GM18873 (cell line): ENCODE measurements around the gene AKAP13.

Experiments used
- ATAC-seq: cut with Tn5 transposase; IDR thresholded peaks from one replicate; pipeline ENCODE4 v1.9.1; 2021; ENCODE audit warnings: mild to moderate bottlenecking, moderate library complexity, moderate number of reproducible peaks; ENCODE audit not compliant: unreplicated experiment, low FRiP score

The AKAP13 gene

DNA sequence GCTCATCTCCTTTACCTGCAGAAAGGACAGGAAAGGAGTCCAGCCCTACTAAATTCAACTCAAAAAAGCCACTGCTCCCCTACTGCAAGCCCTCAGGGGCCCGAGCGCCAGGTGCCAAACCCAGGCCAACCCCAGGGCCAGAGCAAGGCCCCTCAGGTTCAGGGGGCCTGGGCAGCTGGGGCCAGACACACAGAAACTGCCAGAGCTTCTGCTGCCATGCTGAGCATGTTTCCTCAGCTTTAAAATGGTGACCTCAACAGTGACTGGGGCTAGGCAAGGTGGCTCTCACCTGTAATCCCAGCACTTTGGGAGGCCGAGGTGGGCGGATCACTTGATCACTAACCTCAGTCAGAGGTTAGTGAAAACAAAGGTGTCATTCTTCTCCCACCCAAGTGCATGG, 375.5 kb downstream of the AKAP13 start:
- ATAC-seq, result no peak

DNA sequence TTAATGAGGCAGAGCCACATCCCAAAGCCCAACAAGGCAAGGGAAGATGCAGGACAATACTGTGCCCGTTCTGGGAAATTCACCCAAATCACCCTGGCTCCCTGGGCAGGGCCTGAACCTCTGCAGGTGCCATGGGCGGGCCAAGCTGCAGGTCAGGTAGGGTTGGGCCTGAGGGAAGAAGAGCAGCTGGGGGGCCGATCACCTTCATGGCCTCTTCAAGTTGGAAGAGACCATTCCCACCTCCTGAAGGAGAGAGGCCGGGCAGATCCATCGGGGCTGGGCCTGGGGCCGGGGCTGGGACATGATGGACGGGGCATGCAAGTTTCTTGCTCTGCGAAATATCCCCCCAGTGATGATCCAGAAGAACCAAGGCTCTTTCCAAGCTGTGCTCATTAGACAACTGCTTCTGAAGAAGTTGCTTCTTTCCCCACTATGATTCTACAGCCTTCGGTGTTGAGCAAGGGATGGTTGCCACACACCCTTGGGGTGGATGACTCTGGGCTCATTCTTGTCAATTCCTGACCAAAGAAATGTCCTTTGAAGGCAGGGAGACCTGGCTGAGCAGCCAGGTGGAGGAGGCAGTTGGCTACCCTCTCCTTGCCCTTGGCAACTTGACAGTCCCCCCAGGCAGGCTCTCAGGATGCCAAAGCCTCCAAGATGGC, 376.1 kb downstream of the AKAP13 start:
- no peak for ATAC-seq

DNA sequence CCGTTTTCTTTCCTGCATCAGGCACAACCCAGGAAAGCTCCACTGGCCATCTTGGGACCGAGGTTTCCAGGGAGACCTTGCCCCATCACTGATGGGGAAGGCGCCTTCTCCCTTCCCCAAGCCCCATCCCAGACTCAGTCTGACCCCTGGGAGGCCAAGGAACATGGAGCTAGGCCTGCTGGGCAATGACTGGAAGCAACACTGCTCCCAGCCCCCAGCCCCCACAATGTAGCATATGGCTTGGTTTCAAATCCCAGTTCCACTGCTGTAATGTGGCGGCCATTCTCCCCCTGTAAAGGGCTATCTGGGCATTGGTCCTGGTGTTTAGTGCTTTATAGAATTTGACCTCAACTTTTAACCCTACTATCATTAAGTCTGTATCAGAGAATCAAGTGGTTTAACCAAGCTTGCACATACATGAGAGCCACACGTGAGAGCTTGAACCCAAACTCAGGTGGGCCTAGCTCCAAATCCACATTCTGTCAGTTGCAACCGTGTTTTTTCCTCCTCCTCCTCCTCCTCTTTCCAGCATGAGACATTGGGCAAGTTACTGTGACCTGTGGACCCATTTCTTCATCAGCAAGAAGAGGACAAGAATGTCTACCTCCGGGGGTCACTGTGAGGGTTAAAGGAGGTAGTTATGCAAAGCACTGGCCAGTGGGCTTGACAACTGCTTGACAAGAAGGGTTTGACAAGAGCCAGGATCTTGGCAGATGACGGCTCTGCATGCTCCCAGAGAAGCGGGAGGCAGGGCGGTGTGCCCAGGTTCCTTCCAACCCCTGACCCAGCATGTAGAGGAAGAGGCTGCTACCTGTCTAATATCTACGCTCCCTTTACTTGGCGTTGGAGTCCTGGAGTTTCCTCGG, 376.9 kb downstream of the AKAP13 start:
- ATAC-seq, result no peak

DNA sequence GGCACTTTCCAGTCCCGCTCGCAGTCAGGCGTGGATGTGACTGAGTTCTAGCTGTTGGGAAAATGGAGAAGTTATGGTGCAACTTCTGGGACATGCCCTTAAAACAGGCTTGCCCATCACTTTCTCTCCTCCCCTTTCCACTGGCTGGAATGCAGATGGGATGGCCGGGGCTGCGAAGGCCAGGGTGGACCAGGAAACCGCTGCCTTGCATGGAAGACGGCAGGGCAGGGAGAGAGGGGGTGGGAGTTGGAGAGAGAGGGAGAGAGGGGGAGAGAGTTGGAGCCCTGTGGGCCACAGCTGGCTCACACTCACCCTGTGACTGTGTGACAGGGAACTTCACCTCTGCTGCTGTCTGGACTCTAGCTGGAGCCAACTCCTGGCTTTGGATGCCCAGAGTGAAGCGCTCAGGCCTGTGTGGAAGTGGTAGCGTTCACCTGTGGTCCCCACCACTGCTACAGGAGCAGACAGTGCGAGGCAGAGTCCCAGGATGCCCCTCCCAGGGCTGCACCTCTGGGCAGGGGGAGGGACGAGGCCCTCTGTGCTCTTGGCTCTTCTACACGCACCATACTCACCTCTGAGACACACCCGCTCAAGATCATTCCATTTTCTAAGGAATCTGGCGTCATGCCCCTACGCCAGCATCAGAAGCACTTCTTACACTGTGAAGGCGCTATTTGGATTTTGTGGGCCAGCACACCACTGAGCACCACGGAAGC, 377.7 kb downstream of the AKAP13 start:
- ATAC-seq, result no peak

DNA sequence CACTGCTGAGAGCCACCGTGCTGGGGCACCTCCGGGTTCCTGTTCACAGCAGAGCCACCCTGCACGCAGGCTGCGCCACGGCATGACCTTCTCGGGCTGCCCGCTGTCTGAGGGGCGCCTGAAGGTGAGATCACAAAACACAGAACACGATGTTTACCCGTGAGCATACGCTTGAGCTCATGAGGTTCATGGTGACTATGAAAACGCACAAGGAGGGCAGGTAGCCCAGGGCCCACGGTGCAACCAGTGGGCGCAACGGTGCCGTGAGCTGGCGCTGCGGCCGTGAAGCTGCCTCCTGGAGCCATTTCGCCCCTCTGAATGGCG, 378.2 kb downstream of the AKAP13 start:
- ATAC-seq, result no peak

DNA sequence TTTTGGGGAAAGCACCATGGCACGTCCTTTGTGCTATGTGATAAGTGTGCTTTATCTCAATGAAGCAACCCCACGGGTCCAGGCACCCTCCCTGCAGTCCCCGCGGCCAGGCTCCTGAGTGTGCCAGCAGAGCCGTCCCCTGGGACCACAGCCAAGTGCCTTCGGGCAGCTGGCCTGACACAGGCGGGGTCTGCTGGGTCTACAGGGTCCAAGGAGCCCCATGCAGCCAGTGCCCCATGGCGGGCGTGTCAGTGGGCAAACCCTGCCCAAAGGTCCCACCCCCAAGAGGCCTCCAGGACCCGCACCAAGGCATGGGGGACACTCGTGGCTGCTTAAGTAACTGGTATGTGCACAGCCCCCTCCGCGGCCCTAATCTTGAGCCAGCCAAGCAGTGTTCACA, 379.0 kb downstream of the AKAP13 start:
- ATAC-seq, result no peak

DNA sequence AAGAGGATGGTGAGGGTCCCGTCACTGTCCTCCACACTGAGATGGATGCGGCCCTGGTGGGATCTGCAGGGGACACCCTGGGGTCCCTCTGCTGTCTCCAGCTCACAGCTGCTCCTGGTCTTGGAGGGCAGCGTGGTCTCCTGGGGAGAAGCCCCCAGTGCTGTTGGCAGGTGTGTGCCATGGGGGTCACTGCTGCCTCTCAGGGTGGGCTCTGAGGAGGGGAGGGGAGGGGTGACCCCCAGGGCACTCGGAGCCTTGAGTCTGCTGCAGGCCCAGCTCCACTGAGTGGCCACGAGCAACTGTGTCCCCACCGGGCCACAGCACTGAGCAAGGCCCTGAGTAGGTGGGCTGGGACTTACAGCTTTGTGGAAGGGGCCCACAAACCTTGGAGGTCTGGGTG, 379.6 kb downstream of the AKAP13 start:
- no peak for ATAC-seq

DNA sequence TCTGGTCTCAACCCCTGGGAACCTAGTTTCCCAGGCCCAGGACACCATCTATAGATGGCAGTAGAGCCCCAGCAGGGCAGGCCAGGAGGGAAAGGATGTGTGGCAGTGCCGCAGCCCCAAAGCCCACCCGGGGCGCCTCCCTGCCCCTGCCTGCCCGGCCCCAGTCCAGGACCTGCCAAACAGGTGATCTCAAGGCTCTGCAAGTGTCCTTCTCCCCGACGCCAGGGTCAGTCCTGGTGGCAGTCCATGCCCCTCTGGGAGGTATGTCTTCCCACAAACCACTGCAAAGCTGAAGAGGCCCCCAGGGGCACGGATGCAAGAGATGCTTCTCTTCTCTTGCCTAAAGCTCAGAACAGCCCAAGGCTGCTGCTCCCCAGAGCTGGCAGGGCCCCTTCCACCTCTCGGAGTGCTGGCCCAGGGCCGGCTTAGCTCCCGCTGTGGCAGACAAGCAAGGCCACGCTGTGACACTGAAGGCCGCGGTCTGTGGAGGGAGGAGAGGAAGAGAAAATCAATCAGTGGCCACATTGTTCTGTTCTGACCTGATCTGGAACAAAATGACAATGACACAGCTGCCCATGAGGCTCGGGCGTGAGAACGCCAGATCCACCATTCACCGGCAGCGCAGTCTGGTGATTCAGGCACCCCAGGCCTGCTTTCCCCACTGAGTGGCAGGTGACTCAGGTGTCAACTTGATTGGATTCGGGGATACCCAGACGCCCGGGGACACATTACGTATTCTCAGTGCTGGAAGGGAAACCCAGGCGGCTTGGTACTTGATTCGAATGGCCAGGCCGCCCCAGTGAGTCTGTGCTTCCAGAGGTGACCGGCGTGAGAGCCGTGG, 380.3 kb downstream of the AKAP13 start:
- ATAC-seq, result no peak

DNA sequence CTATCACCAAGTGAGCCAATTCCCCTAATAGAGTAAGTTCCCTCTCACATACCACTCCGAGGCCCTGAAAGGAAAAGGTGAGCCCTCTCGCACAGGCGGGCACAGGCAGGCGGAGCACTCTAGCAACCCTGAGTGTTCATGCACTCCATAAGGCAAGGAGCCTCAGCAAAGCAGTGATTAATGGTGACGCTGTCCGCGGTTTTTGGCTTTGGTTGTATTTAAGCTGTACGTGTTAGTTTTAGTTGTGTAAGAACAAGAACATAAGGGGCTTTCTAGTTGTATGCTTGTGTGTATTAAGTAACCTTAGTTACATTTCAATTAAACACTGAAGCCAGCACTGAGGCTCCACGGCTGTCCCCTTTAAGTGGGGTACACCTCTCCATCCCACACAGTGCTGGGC, 381.2 kb downstream of the AKAP13 start:
- ATAC-seq, result no peak

DNA sequence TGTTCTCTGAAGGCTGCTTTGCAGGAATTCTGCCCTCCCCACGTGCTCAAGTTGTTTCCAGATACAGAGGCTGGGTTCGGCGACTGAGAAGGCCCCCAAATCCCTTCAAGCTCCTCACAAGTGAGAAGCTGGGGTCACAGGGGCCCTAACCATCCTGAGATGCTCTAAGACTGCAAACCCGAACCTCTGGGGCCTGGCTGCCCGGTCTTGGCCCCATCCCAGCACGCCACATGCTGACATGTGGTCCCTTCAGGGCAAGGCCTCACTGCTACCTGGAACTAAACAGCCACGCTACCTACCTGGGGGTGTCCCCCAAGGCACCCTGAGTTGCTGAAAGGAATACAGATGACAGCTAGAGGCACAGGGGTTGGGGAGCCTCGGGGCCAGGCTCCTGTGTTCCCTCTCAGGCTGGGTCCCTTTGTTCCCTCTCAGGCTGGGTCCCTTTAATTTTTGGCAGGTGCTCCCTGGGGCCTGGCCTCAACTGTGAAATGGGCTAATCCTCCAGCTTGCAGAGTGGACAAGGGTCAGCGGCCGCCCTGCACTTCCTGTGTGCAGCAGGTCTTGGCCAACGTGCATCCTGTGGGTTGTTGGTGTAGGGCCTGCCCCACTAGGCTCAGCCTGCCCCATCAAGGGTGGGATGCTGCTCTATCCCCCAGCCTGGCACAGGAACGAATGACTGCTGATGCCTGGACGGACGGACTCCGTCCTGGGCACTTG, 381.8 kb downstream of the AKAP13 start:
- ATAC-seq, result no peak

DNA sequence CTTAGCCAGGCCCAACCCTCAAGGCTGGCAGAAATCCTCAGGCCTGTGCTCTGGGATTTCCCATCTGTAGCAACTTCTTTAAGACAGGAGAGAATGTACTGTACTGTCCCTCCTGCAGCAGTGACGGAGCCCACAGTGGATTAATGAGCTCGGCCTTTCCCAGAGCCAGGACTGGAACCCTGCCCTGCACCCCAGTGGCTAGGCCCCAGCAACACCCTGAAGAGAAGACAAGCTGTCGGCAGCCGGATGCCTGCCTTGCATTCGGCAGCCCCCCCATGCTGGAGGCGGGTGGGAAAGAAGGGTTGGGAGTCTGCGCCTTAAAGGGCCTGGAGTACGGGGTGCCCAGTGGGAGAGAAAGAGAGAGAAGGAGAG, 382.3 kb downstream of the AKAP13 start:
- ATAC-seq, result no peak

DNA sequence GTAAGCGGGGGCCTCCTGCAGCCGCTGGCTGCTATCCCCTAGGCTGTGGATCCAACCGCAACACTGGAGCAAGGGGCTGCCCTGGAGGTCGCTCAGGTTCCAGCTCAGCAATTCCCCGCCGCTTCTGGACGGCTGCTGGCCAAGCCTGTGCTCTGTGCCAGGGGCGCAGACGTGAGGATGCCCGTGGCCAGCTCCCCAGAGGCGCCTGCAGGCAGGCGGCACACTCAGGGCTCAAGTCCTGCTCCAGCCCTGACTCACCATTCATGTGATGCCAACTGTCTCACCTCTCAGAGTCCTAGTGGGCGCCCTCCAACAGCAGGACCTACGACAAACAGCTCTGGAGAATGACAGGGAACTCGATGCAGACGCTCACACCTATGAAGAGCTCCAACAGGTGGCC, 382.8 kb downstream of the AKAP13 start:
- no peak for ATAC-seq

DNA sequence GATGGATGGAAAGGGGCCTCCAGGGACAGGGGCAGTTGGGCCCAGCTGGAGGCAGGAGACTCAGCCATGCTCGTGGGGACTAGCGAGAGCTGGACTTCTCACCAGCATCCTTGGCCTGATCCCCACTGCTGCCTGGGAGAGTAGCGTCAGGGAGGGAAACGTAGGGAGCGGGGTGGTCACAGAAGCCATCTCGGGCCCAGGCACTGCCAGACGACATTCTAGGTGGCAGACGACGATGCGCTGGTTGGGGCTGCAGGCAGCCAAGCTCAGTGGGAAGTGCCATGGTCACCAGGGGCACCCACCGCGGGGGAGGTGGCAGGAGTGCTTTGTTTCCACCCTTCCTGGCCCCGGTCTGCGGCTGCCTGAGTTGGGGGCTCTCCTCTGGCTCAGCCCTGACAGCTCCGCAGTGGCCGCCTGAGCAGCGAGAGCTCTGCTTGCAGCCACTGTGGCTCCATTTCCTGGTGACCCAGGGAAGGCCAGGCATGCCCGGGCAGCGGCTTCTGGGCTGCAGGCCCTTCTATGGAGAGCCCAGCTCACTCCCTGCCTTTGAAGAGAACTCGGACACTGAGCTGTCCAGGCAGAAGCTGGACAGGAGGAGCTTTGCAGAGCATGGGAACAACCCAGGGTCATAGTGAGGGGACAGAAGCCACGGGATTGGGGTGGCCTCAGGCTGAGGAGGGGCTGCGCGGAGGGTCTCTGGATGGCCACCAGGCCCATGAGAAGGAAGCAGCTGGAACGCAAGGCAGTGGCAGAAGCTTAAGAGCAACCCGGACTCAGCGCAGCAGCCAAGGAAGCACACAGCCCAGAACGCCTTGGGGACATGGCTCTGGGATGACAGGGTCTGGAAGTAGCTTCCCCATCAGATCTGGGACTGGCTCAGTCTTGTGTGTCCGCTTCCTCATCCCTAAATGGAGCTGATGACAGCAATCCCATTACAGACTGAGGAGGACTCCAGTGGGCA, 383.6 kb downstream of the AKAP13 start:
- ATAC-seq, result no peak

DNA sequence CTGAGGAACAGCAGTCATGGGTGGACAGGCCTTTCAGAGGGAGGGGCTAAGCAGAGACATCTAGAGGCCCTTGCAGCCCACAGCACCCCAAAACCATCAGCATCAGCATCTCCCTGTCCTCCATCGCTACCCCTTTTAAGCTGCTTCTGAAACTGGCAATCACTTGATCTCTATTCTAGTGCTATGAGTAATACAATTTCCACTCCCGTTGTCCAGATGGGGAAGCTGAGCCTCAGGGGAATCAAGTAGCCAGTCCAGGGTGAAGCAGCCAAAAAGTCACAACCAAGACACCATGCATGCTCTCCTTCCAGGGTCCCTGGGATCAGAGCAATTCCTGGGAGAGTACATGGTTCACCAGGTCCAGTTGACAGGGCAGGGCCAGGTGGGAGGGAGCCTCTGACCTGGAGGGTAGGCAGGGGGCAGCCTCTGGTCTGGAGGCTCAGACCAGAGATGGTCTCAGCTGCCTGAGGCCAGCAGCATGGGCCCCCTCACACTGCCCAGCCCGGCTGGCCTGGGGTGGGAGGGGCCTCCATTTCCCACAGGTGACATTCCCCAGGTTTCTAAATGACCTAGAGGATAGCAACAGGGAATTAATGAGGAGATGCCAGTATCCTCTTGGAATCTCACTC, 384.4 kb downstream of the AKAP13 start:
- no peak for ATAC-seq

DNA sequence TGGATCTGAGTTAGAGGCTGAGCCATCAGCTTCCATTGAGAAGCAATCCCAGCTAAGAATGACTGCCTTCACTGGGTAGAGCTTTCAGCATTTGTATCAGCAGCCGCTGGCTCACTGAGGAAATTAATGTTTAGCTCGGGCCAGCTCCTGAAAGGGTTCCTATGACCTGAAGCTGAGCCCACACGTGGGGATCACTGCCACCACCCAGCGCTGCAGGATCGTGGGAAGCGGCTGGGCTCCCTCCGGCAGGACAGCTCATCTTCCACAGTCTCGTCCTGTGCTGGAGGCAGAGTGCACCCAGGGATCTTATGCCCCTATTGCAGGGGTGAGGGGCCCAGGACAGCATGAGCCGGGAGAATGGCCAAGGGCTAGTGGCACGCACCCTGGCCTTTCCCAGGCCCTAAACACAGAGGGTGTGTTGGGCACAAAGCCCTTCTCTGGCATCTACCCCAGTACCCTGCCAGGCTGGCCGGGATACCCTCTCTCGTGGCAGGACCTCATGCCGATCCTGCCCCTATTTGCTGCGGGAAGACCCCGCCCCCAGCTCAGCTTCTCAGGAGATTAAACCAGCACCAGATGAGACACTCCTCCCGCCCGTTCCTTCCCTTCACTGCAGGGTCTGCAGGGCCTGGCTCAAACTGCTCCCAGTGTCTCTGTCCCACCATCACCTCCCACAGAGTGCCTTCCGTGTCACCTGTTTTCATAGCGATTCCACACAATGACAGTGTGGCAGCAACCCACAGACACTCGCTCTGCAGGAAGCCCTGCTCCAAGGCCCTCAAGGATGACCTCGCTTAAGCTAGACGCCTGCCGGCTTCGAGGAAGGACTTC, 385.8 kb downstream of the AKAP13 start:
- ATAC-seq, result no peak

DNA sequence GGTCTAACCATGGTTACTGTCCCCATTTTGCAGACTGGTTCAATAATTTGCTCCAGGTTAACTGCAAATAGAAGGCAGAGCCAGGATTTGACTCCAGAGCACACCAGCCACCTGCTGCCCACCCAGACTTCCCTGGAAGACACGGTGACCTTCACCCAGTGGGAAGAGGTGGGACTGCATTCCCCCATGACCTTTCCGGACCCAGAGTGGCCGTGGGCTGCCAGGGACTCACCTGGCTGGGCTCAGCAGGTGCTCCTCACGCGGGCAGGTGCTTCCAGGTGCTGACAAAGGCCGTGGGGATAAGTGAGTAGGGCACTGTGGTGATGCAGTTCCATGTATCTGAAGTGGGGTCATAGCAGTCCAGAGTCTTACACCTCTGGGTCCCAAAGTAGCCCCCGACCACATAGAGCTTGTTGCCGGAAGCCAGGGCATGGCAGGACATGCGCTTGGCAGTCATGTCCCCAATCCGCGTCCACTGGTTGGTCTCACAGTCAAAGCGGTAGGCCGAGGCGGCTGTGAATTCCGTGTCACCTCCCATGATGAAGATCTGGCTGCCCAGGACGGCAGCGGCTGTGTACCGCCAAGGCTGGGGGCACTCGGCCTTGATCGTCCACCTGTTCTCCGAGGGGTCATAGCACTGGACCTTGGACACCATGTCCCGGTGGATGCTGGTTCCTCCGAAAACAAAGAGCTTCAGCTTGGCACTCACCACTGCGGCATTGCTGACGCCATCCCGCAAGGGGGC, 387.6 kb downstream of the AKAP13 start:
- ATAC-seq, result no peak

DNA sequence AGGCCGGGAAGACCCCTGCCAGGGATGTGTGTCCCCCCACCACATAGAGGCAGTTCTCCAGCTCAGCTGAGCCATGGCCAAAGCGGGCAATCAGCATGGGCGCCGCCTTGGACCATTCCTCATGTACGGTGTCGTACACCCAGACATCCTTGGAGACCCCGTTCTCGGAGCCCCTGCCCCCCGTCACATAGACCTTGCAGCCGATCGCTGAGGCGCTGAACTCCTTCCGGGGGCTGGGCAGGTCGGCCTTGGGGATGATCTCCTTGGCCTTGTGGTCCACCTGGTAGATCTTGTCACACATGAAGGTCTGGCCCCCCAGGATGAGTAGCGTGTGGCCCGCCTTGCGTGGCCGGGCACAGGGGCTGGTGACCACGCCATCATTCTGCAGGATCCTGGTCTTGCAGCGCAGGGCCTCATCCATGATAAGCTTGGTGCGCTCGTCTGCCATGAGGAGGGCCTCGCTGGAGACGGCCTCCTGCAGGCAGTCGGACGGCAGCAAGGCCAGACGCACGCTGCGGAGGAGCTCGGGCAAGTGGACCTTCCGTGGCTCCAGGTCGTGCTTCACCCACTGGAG, 388.3 kb downstream of the AKAP13 start:
- ATAC-seq, result no peak
